GM21576 (cell line): Measurements from ENCODE around the gene APBA3.
"Not testable (repeated sequence)": the region's sequence is repeated elsewhere in the genome, so short reads cannot be mapped to it uniquely, and the experiment has no call there.

ENCODE experiments used
- ATAC-seq: cut with Tn5 transposase; IDR thresholded peaks from one replicate; pipeline ENCODE4 v1.9.1; 2021; ENCODE audit warnings: mild to moderate bottlenecking, moderate library complexity; ENCODE audit not compliant: unreplicated experiment

The APBA3 gene

DNA sequence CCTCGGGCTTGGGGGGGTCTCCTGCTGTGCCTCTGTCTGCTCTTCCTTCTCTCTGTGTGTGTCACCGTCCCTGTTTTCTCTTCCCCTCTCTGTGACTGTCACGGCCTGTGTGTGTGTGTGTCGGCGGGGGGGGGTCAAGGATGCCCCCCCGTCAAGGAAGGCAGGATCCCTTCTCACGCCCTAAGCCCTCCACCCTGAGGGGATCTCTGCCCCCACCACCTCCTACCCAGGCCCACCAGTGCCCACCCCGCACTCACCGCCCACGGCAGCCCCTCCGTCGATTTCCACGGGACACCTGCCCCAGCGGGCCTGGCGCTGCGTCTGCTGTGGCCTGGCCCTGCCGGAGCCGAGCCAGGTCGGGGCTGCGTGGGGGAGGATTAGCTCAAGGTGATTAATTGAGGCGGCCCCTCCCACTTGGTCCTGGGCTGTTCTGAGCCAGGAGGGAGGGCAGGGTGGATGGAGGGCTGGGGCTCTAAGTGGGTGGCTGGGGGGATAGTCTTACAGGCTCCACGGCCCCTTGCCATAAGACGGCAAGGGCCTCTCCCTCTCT lies 10.5 kb upstream of the APBA3 start, which contains the start of gene RAX2:
Gene RAX2, minus strand, starts transcription at position 323 of the 550 bp plus-strand sequence. CDS start 486 bp downstream, outside the sequence.
- no peak for ATAC-seq

DNA sequence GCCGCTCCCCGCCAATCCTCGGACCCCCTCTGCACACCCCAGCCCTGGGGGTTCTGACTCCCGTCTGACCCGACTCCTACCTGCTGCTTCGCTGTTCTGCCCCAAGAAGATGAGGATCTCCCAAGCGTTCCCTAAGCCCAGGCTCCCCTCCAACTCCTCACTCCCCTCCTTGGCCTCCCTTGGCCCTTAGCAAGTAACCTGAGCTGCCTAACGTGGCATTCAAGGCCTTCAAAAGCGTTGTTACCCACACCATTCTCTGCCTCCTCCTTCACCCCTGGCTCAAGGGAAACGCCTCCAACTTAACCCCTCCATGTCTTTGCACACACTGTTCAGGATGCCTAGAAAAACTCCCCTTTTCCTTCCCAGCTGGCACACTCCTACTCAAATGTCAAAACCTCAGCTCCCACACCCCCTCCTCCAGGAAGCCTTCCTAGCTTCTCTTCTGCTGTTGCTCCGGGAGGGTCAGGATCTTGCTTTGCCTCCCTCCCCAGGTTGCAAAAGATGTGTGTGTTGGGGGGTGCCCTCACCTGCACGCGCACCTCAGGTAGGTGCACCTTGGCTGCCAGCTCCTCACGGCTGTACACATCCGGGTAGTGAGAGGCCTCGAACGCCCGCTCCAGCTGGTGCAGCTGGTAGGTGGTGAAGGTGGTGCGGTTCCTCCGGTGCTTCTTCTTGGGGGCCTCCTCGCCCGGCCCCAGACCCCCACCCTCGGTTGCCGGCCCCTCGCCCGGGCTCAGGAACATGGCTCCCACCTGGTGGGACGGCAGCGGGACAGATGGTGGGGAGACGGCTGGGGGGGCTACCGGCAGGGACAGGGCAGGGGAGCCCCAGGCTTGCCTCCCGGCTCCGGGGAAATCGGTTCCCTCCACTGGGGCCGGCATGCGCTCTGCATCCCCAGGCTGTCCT lies 9.8 kb upstream of the APBA3 start:
- no peak for ATAC-seq

DNA sequence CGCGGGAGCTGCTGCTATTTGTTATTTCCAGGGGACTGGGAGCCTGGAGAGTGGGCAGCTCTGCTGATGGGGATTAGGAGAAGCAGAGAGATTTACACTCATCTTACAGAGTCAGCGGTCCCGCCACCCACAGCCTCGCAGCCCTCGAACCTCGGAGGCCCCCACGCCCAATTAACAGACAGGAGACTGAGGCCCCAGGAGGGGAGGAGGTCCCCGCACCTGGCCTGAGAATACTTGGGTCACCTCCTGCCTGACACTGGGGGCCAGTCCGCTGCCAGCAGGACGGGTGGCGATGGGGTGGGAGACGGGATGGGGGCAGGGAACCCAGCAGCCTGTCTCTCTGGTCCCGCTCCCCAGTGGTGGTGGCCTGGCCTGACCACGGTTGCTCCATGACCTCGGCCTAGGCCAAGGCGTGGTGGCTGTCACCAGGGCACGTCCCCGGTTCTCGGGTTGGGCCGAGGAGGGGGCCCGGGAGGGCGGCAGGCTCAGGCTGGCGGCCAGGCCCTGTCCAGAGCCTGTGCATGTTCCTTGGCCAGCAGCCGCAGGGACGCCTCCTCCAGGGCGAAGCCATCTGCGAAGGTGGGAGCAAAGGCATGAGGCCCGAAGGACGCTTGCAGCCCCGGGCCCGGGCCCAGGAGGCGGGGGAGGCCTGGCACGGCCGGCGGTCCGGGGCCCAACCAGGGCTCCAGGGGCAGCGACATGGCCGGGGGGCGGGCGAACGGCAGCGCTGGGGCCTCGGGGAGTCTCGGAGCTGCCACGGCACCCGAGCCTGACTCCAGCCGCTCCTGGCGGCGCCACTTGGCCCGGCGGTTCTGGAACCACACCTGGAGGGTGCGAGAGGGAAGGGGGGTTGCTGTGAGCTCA lies 8.9 kb upstream of the APBA3 start:
- ATAC-seq: no peak

DNA sequence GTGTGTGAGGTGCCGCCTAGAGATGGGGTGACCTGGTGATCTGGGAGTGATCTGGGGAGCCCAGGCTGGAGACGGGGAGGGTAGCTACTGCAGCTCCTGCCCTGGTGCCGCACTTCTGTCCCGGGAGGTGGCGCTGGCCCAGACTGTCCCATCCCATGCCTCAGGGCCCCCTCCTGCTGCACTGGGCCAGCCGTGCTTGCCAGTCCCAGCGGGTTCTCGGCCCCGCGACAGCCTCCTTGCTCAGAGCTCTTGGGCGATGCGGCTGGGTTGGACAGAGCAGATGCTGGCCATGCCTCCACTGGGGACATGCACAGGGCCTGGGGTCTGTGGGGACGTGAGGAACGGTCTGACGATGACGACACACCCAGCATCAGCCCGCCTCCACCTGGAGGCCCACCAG lies 8.0 kb upstream of the APBA3 start:
- no peak for ATAC-seq

DNA sequence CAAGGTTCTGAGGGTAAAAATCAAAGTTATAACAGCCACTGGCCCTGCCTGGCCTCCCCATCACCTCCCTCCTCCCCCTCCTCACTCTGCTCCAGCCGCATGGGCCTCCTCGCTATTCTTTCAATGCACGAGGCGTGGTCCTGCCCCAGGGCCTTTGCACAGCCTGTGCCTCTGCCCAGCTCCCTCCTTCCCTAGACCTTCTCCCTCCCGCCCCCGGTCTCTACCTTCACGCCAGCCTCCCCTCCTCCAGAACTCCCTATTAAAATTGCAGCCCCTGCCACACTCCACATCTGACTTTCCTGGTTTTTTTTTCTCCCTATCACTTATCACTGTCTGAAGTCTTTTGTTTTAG lies 7.2 kb upstream of the APBA3 start:
- no peak for ATAC-seq

DNA sequence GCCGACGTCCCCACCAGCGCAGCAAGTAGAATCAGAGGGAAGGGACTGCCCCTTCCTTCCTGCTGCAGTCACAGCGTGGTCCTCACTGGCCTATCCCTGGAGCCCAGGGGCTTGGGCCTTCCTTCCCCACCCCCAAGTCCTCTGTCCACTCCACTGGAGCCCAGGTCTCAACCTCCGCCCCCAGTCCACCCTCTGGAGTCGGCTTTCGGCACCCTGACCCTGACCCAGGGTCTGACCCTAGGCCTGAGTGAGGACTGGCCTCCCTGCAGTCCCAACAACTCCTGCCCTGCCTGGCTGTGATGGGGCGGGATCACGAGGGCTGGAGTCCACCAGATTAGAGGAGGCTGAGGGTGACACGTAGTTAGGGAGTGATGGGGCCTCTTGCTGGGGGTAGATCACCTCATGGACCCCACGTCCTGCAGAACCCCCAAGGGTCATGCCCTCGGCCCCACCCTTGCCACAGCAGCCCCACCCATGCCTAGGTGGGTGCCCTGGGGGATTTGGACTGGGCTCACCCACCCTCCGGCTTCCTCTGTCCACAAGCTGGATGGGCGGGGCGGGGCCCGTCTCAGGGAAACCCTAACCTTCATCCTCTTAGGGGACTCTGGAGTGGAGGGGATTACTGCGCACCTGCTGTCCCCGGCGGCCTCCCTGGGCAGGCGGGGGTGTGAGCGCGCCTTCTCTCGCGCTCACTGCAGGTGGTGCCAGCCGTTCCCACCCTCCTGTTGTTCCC lies 6.7 kb upstream of the APBA3 start:
- no peak for ATAC-seq

DNA sequence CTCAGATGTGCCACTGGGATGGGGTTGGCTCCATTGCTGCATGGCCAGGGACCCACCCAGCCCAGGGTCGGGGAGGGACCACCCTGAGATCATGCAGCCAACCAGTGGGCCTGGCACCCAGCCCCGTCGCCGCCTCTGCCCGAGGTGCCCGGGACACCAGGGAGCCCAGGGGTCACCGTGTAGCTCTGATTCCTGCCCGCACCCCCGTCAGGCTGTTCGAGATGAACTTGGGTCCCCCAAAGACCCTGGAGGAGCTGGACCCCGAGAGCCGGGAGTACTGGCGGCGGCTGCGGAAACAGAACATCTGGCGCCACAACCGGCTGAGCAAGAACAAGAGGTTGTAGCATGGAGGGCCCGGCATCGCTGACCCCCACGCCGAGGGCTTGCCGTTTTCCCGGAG lies 5.6 kb upstream of the APBA3 start:
- no peak for ATAC-seq

DNA sequence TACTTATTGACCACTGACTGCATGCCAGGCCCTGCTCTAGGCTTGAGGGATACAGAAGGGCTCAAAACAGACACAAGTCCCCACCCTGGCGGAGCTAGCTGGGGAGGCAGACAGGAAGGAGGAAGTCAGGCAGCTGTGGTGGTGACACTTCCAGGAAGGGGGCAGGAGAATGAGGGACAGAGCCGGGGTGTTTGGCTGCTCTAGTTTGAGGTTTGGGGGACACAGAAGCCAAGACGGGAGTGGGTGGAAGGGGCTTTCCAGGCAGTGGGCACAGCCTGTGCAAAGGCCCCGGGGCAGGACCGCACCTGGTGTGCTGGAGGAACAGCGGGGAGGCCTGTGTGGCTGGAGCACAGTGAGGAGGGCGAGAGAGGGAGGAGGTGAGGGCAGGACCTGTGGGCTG lies 5.0 kb upstream of the APBA3 start:
- ATAC-seq: no peak

DNA sequence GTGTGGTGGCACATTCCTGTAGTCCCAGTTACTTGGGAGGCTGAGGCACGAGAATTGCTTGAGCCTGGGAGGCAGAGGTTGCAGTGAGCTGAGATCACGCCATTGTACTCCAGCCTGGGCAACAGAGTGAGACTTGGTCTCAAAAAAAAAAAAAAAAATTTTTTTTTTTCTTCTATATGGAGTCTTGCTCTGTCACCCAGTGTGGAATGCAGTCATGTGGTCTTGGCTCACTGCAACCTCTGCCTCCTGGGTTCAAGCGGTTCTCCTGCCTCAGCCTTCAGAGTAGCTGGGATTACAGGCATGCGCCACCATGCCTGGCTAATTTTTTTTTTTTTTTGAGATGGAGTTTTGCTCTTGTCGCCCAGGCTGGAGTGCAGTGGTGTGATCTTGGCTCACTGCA lies 4.3 kb upstream of the APBA3 start:
- not testable (repeated sequence) for ATAC-seq

DNA sequence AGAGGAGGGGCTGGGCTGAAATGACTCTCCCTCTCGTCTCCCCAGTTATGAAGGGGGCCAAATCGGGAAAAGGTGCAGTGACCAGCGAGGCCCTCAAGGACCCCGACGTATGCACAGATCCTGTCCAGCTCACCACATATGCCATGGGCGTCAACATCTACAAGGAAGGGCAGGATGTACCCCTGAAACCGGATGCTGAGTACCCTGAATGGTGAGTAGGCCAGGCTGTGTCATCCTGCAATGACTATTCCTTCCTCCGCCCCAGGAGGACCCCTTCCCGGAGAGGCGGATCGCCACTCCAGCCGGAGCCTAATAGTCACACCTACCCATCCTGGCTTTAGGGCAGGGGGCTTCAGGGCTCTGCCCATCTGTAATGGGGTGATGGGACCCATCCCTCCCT lies 3.6 kb upstream of the APBA3 start:
- no peak for ATAC-seq

DNA sequence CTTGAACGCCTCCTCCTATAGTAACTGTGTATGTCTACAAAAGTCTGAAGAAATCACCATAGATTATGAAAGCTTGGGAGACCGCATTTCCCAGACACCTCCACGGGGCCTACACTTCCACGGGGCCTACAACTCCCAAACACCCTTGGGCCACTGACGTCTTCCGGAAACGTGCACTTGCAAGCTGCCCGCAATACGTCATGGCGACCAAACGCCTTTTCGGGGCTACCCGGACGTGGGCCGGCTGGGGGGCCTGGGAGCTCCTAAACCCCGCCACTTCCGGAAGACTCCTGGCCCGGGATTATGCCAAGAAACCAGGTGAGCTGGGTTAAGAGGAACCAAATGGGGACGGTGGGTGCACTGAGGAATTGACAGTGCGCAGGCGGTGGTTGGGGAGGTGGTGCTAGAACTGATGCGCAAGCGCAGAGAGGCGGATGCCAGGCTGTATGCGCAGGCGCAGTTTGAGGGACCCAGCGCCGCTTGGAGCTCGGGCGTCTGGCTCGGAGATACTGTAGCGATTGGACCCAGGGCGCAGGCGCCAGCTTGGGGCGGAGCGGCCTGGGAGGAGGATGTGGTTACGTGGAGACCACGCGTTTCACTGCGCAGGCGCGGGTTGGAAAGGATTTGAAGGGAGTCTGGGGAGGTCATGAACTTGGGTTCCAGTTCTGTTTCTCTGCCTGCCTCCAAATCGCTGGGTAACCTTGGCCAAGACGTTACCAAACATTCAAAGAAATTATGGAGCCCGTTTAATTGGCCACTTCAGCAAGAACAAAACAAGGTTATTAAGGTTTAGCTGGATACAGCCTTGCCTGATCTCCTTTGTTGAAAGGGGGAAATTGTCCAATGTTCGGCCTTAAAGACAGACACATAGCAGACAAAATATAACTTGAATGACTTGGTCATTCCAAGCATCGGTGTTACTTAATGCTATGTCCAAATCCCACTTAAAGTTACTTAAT lies 1.3 kb upstream of the APBA3 start, which contains the start of gene MRPL54:
Gene MRPL54, plus strand, starts transcription at position 182 of the 959 bp plus-strand sequence. Its CDS starts 19 bp downstream, at position 201.
- ATAC-seq: peak; percentile 64

DNA sequence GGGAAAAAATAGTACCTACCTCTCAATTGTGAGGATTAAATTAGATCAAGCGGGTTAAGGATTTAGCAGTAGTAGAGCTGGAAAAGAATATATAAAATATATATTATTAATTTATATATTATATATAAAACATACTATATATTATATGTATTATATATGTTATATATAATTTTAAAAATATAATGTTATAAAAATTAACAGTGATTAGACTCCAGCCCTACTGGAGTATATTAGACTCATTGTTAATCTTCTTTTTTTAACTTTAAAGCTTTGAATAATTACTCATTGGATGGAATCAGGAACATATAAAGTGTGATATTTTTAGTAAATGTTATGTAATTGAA lies 610 bp upstream of the APBA3 start:
- ATAC-seq: no peak

DNA sequence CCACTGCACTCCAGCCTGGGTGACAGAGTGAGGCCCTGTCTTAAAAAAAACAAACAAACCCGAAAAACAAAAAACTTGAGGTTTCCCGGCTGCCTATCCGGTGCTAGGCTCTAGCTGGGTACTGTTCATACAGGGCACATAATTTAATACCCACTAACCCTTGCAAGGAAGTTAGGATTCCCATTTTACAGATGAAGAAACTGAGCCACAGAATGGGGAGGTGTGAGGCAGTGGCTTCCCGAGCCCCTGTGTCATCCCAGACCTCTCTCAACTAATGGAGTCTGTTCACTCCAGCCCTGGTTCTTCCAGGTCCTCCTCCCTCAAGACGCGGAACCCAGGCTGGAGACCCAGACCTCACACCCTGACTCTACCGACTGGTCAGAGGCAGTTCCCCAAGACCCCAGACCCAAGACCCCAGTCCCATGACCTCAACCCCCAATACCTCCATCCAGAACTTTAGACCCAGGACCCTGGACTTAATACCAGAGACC lies 576 bp downstream of the APBA3 start:
- no peak for ATAC-seq

DNA sequence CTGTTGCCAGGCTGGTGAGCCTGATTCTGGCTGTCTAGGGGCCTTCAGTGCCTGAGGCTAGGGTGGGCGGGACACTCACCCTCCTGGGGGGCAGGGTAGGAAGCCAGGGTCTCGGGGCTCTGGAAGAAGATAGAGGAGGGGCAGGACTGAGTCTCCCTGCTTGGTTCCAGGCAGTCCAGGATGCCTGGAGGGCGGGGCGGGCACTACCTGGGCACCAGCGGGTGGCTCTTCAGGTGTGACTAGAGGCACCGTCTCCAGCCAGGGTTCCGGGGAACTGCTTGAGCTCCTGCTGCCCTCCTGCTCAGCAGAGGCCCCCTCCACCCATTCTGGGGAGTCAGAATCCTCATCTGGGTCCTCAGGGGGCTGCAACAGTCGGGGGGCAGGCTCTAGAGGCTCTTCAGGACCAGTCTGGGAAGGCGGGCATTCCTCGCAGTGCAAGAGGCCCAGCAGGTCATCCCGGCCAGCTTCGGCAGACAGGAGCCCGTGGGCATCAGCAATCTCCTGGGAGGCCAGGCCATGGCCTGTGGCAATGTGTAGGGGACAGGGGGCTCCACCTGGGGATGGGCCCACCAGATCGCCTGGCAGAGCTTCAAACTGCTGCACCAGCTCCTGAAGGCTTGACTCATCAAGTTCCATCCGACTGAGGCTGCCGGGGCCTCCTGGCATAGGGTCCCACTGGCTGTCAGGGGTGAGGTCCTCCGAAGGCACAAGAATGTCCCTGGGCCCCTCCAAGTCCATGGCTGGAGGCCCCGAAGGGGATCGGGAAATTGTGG lies 1.8 kb downstream of the APBA3 start:
- ATAC-seq: no peak

DNA sequence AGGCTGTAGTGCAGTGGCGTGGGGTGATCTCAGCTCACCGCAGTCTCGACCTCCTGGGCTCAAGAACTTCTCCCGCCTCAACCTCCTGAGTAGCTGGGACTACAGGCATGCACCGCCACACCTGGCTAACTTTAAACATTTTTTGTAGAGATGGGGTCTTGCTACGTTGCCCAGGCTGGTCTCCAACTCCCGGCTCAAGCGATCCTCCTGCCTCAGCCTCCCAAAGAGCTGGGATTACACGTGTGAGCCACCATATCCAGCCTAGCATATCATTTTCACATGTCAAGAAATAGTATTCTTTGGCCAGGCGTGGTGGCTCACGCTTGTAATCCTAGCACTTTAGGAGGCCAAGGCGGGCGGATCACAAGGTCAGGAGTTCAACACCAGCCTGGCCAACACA lies 3.2 kb downstream of the APBA3 start:
- not testable (repeated sequence) for ATAC-seq

DNA sequence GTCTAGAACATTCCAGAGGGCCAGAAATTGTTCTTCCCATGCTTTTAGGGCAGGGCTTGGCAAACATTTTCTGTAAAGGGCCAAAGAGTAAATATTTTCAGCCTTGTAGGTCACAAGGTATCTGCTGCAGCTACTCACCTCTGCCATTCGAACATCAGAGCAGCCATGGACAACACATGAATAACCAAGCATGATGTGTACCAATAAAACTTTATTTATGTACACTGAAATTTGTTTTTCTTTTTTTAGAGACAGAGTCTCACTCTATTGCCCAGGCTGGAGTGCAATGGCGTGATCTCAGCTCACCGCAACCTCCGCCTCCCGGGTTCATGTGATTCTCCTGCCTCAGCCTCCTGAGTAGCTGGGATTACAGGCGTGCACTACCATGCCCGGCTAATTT lies 3.8 kb downstream of the APBA3 start:
- ATAC-seq: not testable (repeated sequence)

DNA sequence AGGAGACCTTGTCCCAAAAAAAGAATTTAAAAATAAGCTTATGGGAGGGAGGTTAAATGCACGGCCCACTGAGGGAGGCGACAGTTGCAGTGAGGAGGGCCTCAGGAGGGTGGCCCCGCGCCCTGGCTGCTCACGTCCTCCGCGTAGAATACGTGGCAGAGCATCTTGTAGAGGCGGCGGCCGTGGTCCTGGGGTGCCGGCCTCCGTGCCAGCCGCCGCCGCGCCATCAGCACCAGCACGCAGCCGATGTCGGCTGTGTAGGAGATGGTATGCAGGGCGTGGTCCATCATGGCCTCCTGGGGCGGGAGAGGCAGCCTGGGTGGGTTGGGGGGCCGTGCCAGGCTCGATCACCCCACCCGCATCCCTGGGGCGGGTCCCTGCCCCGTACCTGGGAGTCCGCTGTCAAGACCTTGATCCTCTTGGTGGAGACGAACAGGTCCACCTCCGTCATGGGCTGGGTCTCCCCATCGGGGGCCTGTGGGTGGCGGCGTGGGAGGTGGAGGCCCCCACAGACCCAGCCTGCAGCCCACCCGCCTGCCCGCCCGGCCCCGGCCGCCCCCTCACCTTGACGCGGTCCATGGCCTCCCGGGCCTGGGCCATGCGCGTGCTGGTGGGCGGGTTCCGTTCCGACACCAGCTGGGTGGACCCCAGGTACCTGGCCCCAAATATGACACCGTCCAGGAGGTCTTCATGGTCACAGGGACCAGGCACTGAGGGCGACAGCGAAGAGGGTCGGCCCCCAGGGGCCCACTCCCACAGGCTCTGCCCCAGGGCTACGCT lies 7.7 kb downstream of the APBA3 start:
- ATAC-seq: no peak

DNA sequence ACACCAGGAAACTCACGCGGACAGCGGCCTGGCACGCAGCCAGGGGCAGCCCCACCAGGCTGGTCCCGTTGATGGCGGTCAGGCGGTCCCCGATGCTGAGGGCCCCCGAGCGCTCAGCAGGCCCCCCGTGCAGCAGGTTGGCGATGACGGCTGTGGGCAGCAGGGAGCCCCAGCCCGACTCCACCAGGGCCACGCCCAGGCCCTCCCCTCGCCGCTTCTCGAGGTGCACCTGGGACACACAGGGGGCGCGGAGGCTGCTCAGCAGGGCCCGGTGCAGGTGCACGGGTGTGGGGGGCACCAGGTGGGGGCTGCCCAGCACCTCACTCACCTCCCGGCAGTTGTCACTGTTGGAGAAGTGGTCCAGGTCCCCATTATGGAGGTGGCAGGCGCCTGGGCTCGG lies 9.0 kb downstream of the APBA3 start:
- no peak for ATAC-seq
